Muscle of leg (tissue), 11 donors: ENCODE results near the gene HOMER2. TPM values are rescaled to one million over a fixed set of nuclear protein-coding genes. Genes with fewer than 3 reads are reported as not detected.

Source experiments
- DNase-seq: peaks from one replicate; pipeline ENCODE4 v3.0.0; 2013
- H3K27ac ChIP-seq: one replicate; pipeline ENCODE4 v1.5.1; 2013; ENCODE audit warnings: mild to moderate bottlenecking, low read length, control low read depth
- H3K27me3 ChIP-seq: one replicate; pipeline ENCODE4 v1.6.1; 2013; ENCODE audit warnings: low read length; ENCODE audit not compliant: control insufficient read depth, insufficient read depth
- H3K36me3 ChIP-seq: one replicate; pipeline ENCODE4 v1.6.1; 2013; ENCODE audit warnings: low read length; ENCODE audit not compliant: control insufficient read depth, insufficient read depth
- H3K4me1 ChIP-seq: one replicate; pipeline ENCODE4 v1.6.1; 2013; ENCODE audit warnings: low read length; ENCODE audit not compliant: control insufficient read depth, insufficient read depth
- H3K4me3 ChIP-seq: one replicate; pipeline ENCODE4 v1.5.1; 2013; ENCODE audit warnings: low read length, control low read depth
- H3K9me3 ChIP-seq: replicated peaks from 2 replicates; pipeline ENCODE4 v1.6.1; 2013; ENCODE audit warnings: low read depth, low read length; ENCODE audit not compliant: control insufficient read depth
- WGBS: methylation state at CpG from one replicate; pipeline ENCODE4 v1.1.5; 2013; ENCODE audit warnings: missing lambda C conversion rate; ENCODE audit not compliant: insufficient coverage; 5-methylcytosine and 5-hydroxymethylcytosine counted together
- polyA plus RNA-seq, 8 donors: library from polyadenylated mRNA; unstranded; fragments of 120-200 nt; gene quantifications; one replicate each; pipeline versions ENCODE4 v1.2.1 to v1.2.3, GENCODE V29; 2013; ENCODE audit warnings: inconsistent platforms in 1 of 8, low replicate concordance in 1 of 8; ENCODE audit not compliant: insufficient read length in 8 of 8, insufficient read depth in 1 of 8
- total RNA-seq: library from RNA; stranded (reverse); fragments of 120-200 nt; gene quantifications from one replicate; pipeline ENCODE4 v1.2.4, GENCODE V29; 2013

HOMER2 gene
- total and polyA plus RNA-seq, 9 donors, result 20.1 to 28.8 (median 26.0) TPM

- no peaks in the 10 kb centered on the region for H3K27me3 ChIP-seq
- H3K4me3 ChIP-seq, result no peak overlapping the region
- no CpG with 5 or more reads among the region's 3 CpGs for WGBS
- DNase-seq, result no peak
- no peaks in the 10 kb centered on the region for H3K4me1 ChIP-seq
- H3K9me3 ChIP-seq, result no peaks in the 10 kb centered on the region
- peaks cover under 1% of the 10 kb centered on the region for H3K36me3 ChIP-seq
- no peak overlapping the region for H3K27ac ChIP-seq
Measured at GRCh38 chr15:82843566-82843965, 109.0 kb downstream of the HOMER2 start.

- Histone ChIP-seq H3K9me3 (no peaks in the 10 kb centered on the region), H3K36me3 (peaks cover 32% of the 10 kb centered on the region), H3K4me1 (no peaks in the 10 kb centered on the region), H3K27me3 (no peaks in the 10 kb centered on the region), H3K4me3 (no peak overlapping the region), H3K27ac (no peak overlapping the region)
- DNase-seq, result no peak
- 94% methylated on average over 2 of the region's 4 CpGs for WGBS
Measured at GRCh38 chr15:82840166-82840565, 112.4 kb downstream of the HOMER2 start.

GRCh38 chr15:82839136-82839535 is 113.4 kb downstream of the HOMER2 start:
- peaks cover 40% of the 10 kb centered on the region for H3K36me3 ChIP-seq
- no peaks in the 10 kb centered on the region for H3K4me1 ChIP-seq
- no peak for DNase-seq
- no peak overlapping the region for H3K4me3 ChIP-seq
- no peaks in the 10 kb centered on the region for H3K27me3 ChIP-seq
- H3K9me3 ChIP-seq, result no peaks in the 10 kb centered on the region
- no peak overlapping the region for H3K27ac ChIP-seq

- H3K4me1 ChIP-seq, result no peaks in the 10 kb centered on the region
- H3K9me3 ChIP-seq, result no peaks in the 10 kb centered on the region
- 93% methylated on average over 10 of the region's 14 CpGs for WGBS
- peaks cover 45% of the 10 kb centered on the region for H3K36me3 ChIP-seq
- H3K4me3 ChIP-seq, result no peak overlapping the region
- DNase-seq, result no peak
- no peaks in the 10 kb centered on the region for H3K27me3 ChIP-seq
- no peak overlapping the region for H3K27ac ChIP-seq
Measured at GRCh38 chr15:82838096-82838735, 114.3 kb downstream of the HOMER2 start.

- Histone ChIP-seq H3K27ac (no peak overlapping the region), H3K4me1 (no peaks in the 10 kb centered on the region), H3K9me3 (no peaks in the 10 kb centered on the region), H3K36me3 (peaks cover 68% of the 10 kb centered on the region), H3K27me3 (no peaks in the 10 kb centered on the region), H3K4me3 (no peak overlapping the region)
- DNase-seq, result no peak
- 86% methylated on average over 4 of the region's 7 CpGs for WGBS
Measured at GRCh38 chr15:82835391-82835917, 117.1 kb downstream of the HOMER2 start.

- H3K9me3 ChIP-seq, result no peaks in the 10 kb centered on the region
- H3K4me1 ChIP-seq, result no peaks in the 10 kb centered on the region
- no peak for DNase-seq
- 80% methylated on average over 1 of the region's 4 CpGs for WGBS
- H3K27me3 ChIP-seq, result no peaks in the 10 kb centered on the region
- peaks cover 77% of the 10 kb centered on the region for H3K36me3 ChIP-seq
- no peak overlapping the region for H3K4me3 ChIP-seq
- H3K27ac ChIP-seq, result no peak overlapping the region
Measured at GRCh38 chr15:82833362-82833682, 119.2 kb downstream of the HOMER2 start.

GRCh38 chr15:82832601-82833361 is 119.7 kb downstream of the HOMER2 start:
- H3K4me1 ChIP-seq, result no peaks in the 10 kb centered on the region
- H3K27ac ChIP-seq, result no peak overlapping the region
- H3K36me3 ChIP-seq, result peaks cover 77% of the 10 kb centered on the region
- H3K4me3 ChIP-seq, result no peak overlapping the region
- DNase-seq, result no peak
- no peaks in the 10 kb centered on the region for H3K27me3 ChIP-seq
- WGBS, result 91% methylated on average over 5 of the region's 13 CpGs
- no peaks in the 10 kb centered on the region for H3K9me3 ChIP-seq

GRCh38 chr15:82831894-82832600 is 120.5 kb downstream of the HOMER2 start:
- Histone ChIP-seq H3K4me3 (no peak overlapping the region), H3K27ac (no peak overlapping the region), H3K4me1 (no peaks in the 10 kb centered on the region), H3K36me3 (peaks cover 75% of the 10 kb centered on the region), H3K27me3 (no peaks in the 10 kb centered on the region), H3K9me3 (no peaks in the 10 kb centered on the region)
- DNase-seq, result no peak
- WGBS, result 85% methylated on average over 4 of the region's 5 CpGs

GRCh38 chr15:82830427-82831173 is 121.9 kb downstream of the HOMER2 start:
- Histone ChIP-seq H3K27me3 (no peaks in the 10 kb centered on the region), H3K4me1 (no peaks in the 10 kb centered on the region), H3K27ac (no peak overlapping the region), H3K4me3 (no peak overlapping the region), H3K9me3 (no peaks in the 10 kb centered on the region), H3K36me3 (peaks cover 73% of the 10 kb centered on the region)
- DNase-seq, result no peak
- WGBS, result 85% methylated on average over 17 of the region's 18 CpGs

- Histone ChIP-seq H3K9me3 (no peaks in the 10 kb centered on the region), H3K4me3 (no peak overlapping the region), H3K27me3 (no peaks in the 10 kb centered on the region), H3K4me1 (no peaks in the 10 kb centered on the region), H3K36me3 (peaks cover 75% of the 10 kb centered on the region), H3K27ac (no peak overlapping the region)
- DNase-seq, result no peak
- WGBS, result 91% methylated on average over 3 of the region's 4 CpGs
Measured at GRCh38 chr15:82829234-82829633, 123.3 kb downstream of the HOMER2 start.
